SJCRH30 (cell line): Measurements from ENCODE around the gene FBXO22. TPM values are rescaled to one million over a fixed set of nuclear protein-coding genes. Genes with fewer than 3 reads are reported as not detected.
A peak's percentile ranks its signal among the peaks of the same experiment; 100 is the strongest.
"Not testable (repeated sequence)": the region's sequence is repeated elsewhere in the genome, so short reads cannot be mapped to it uniquely, and the experiment has no call there.

ENCODE experiments used
- DNase-seq, 2 experiments: peaks; one replicate each; pipeline ENCODE4 v3.0.0-alpha.2; 2015 to 2020
- H3K27ac ChIP-seq: fragments of 250-450 bp; sonication (Bioruptor Pico); 2 replicates; pipeline ENCODE4 v1.5.1; 2020; ENCODE audit warnings: mild to moderate bottlenecking, moderate library complexity
- H3K27me3 ChIP-seq: fragments of 250-450 bp; sonication (Bioruptor Pico); 2 replicates; pipeline ENCODE4 v1.5.1; 2020; ENCODE audit warnings: mild to moderate bottlenecking, moderate library complexity
- H3K36me3 ChIP-seq: fragments of 250-450 bp; sonication (Bioruptor Pico); 2 replicates; pipeline ENCODE4 v1.5.1; 2020; ENCODE audit warnings: mild to moderate bottlenecking, moderate library complexity
- H3K4me1 ChIP-seq: fragments of 250-450 bp; sonication (Bioruptor Pico); 2 replicates; pipeline ENCODE4 v1.5.1; 2020; ENCODE audit warnings: mild to moderate bottlenecking, moderate library complexity
- H3K4me3 ChIP-seq: fragments of 250-450 bp; sonication (Bioruptor Pico); 2 replicates; pipeline ENCODE4 v1.5.1; 2020; ENCODE audit warnings: mild to moderate bottlenecking, moderate library complexity
- H3K9me3 ChIP-seq: fragments of 250-450 bp; sonication (Bioruptor Pico); replicated peaks from 2 replicates; pipeline ENCODE4 v1.5.1; 2020; ENCODE audit warnings: mild to moderate bottlenecking, moderate library complexity
- total RNA-seq: library from RNA; depleted of rRNA; stranded (reverse); fragments of >200 nt; shearing (Covaris generic); gene quantifications from 2 replicates; pipeline ENCODE4 v1.2.3, GENCODE V29; 2014

Gene FBXO22
- total RNA-seq, 1 experiment from 2014 or later, result 51.8 TPM

GRCh38 chr15:75891895-75892294, 11.8 kb upstream of the FBXO22 start:
- no peak overlapping the region for H3K27ac ChIP-seq
- DNase-seq, result peak in 1 of 2 experiments; percentile 15
- no peaks in the 10 kb centered on the region for H3K9me3 ChIP-seq
- H3K27me3 ChIP-seq, result no peaks in the 10 kb centered on the region
- no peak overlapping the region for H3K4me3 ChIP-seq
- peaks cover 8% of the 10 kb centered on the region; the same call in 1 of the 2 replicates for H3K36me3 ChIP-seq
- H3K4me1 ChIP-seq, result peaks cover 8% of the 10 kb centered on the region; the same call in 1 of the 2 replicates

- Histone ChIP-seq H3K9me3 (no peaks in the 10 kb centered on the region), H3K36me3 (peaks cover 6% of the 10 kb centered on the region), H3K4me3 (no peak overlapping the region), H3K4me1 (peaks cover 8% of the 10 kb centered on the region; the same call in 1 of the 2 replicates), H3K27ac (no peak overlapping the region), H3K27me3 (no peaks in the 10 kb centered on the region)
- DNase-seq, result no peak
Observed at GRCh38 chr15:75895731-75896130, 7.9 kb upstream of the FBXO22 start.

- no peak for DNase-seq
- H3K9me3 ChIP-seq, result no peaks in the 10 kb centered on the region
- no peak overlapping the region for H3K4me3 ChIP-seq
- no peak overlapping the region for H3K27ac ChIP-seq
- H3K27me3 ChIP-seq, result no peaks in the 10 kb centered on the region
- peaks cover 5% of the 10 kb centered on the region; the same call in 1 of the 2 replicates for H3K4me1 ChIP-seq
- peaks cover 9% of the 10 kb centered on the region for H3K36me3 ChIP-seq
Observed at GRCh38 chr15:75900577-75900976, 3.1 kb upstream of the FBXO22 start.

- Histone ChIP-seq H3K9me3 (no peaks in the 10 kb centered on the region), H3K27ac (no peak overlapping the region), H3K4me3 (no peak overlapping the region), H3K4me1 (peaks cover 5% of the 10 kb centered on the region; the same call in 1 of the 2 replicates), H3K27me3 (no peaks in the 10 kb centered on the region), H3K36me3 (peaks cover 13% of the 10 kb centered on the region)
- peak in 1 of 2 experiments; percentile 13 for DNase-seq
Observed at GRCh38 chr15:75902129-75902557, 1.5 kb upstream of the FBXO22 start.

GRCh38 chr15:75905231-75905630, 1.6 kb downstream of the FBXO22 start:
- no peaks in the 10 kb centered on the region for H3K27me3 ChIP-seq
- DNase-seq, result no peak
- H3K4me1 ChIP-seq, result peaks cover 5% of the 10 kb centered on the region; the same call in 1 of the 2 replicates
- peaks cover 21% of the 10 kb centered on the region for H3K36me3 ChIP-seq
- no peak overlapping the region for H3K4me3 ChIP-seq
- H3K9me3 ChIP-seq, result no peaks in the 10 kb centered on the region
- H3K27ac ChIP-seq, result no peak overlapping the region

GRCh38 chr15:75910355-75910754, 6.7 kb downstream of the FBXO22 start:
- H3K4me3 ChIP-seq, H3K9me3 ChIP-seq, H3K4me1 ChIP-seq, H3K27ac ChIP-seq, H3K27me3 ChIP-seq, DNase-seq: not testable (repeated sequence)
- peaks cover 33% of the 10 kb centered on the region for H3K36me3 ChIP-seq

GRCh38 chr15:75916978-75917377, 13.3 kb downstream of the FBXO22 start:
- no peaks in the 10 kb centered on the region for H3K27me3 ChIP-seq
- no peak for DNase-seq
- H3K4me1 ChIP-seq, result no peaks in the 10 kb centered on the region
- no peak overlapping the region for H3K27ac ChIP-seq
- peaks cover 31% of the 10 kb centered on the region for H3K36me3 ChIP-seq
- no peaks in the 10 kb centered on the region for H3K9me3 ChIP-seq
- H3K4me3 ChIP-seq, result no peak overlapping the region

GRCh38 chr15:75918135-75918534, 14.5 kb downstream of the FBXO22 start:
- Histone ChIP-seq H3K27me3 (no peaks in the 10 kb centered on the region), H3K36me3 (peaks cover 26% of the 10 kb centered on the region), H3K27ac (no peak overlapping the region), H3K9me3 (no peaks in the 10 kb centered on the region), H3K4me3 (no peak overlapping the region), H3K4me1 (no peaks in the 10 kb centered on the region)
- DNase-seq, result no peak

GRCh38 chr15:75920079-75920478, 16.4 kb downstream of the FBXO22 start:
- no peak for DNase-seq
- H3K36me3 ChIP-seq, result peaks cover 21% of the 10 kb centered on the region

GRCh38 chr15:75921732-75922703, 18.3 kb downstream of the FBXO22 start:
- no peaks in the 10 kb centered on the region for H3K9me3 ChIP-seq
- H3K36me3 ChIP-seq, result peaks cover 13% of the 10 kb centered on the region
- no peak overlapping the region for H3K4me3 ChIP-seq
- peak; percentile 36 to 55 for DNase-seq
- H3K27me3 ChIP-seq, result no peaks in the 10 kb centered on the region
- no peaks in the 10 kb centered on the region for H3K4me1 ChIP-seq
- H3K27ac ChIP-seq, result no peak overlapping the region

More at GRCh38 chr15:75920079-75920478, 16.4 kb downstream of the FBXO22 start:
- Histone ChIP-seq H3K4me1 (no peaks in the 10 kb centered on the region), H3K9me3 (no peaks in the 10 kb centered on the region), H3K27ac (no peak overlapping the region), H3K4me3 (no peak overlapping the region), H3K27me3 (no peaks in the 10 kb centered on the region)

GRCh38 chr15:75923756-75924155, 20.1 kb downstream of the FBXO22 start:
- Histone ChIP-seq H3K4me3 (no peak overlapping the region), H3K36me3 (peaks cover 3% of the 10 kb centered on the region; the same call in 1 of the 2 replicates), H3K27me3 (no peaks in the 10 kb centered on the region), H3K9me3 (no peaks in the 10 kb centered on the region), H3K27ac (no peak overlapping the region), H3K4me1 (no peaks in the 10 kb centered on the region)
- DNase-seq, result no peak

- Histone ChIP-seq H3K4me3 (no peak overlapping the region), H3K9me3 (no peaks in the 10 kb centered on the region), H3K36me3 (peaks cover 3% of the 10 kb centered on the region; the same call in 1 of the 2 replicates), H3K4me1 (no peaks in the 10 kb centered on the region), H3K27ac (no peak overlapping the region), H3K27me3 (no peaks in the 10 kb centered on the region)
- no peak for DNase-seq
Observed at GRCh38 chr15:75924576-75924975, 20.9 kb downstream of the FBXO22 start.

GRCh38 chr15:75925440-75925839, 21.8 kb downstream of the FBXO22 start:
- Histone ChIP-seq H3K27ac (no peak overlapping the region), H3K4me1 (no peaks in the 10 kb centered on the region), H3K27me3 (no peaks in the 10 kb centered on the region), H3K9me3 (no peaks in the 10 kb centered on the region), H3K36me3 (peaks cover 12% of the 10 kb centered on the region), H3K4me3 (no peak overlapping the region)
- DNase-seq, result no peak

GRCh38 chr15:75926931-75927330, 23.3 kb downstream of the FBXO22 start:
- Histone ChIP-seq H3K4me1 (no peaks in the 10 kb centered on the region), H3K4me3 (no peak overlapping the region), H3K36me3 (peaks cover 27% of the 10 kb centered on the region), H3K27me3 (no peaks in the 10 kb centered on the region), H3K27ac (no peak overlapping the region), H3K9me3 (no peaks in the 10 kb centered on the region)
- DNase-seq, result no peak

GRCh38 chr15:75927601-75928000, 23.9 kb downstream of the FBXO22 start:
- peaks cover 31% of the 10 kb centered on the region for H3K36me3 ChIP-seq
- H3K4me3 ChIP-seq, result no peak overlapping the region
- H3K4me1 ChIP-seq, result no peaks in the 10 kb centered on the region
- H3K27ac ChIP-seq, result no peak overlapping the region
- H3K9me3 ChIP-seq, result no peaks in the 10 kb centered on the region
- DNase-seq, result no peak
- no peaks in the 10 kb centered on the region for H3K27me3 ChIP-seq
